ENCODE results near the gene IQSEC1.

Gene IQSEC1

GRCh38 chr3:13047296-13048165 lies 25.7 kb downstream of the IQSEC1 start:
- peak; percentile 83 for FAIRE-seq

GRCh38 chr3:13046569-13047274 lies 26.5 kb downstream of the IQSEC1 start:
- DNase-seq (ENCODE audit: insufficient read length, low spot score) = no peak
- TF ChIP-seq SPI1 (IDR thresholded peaks at IDR 0.05; ENCODE audit: low read depth, low read length) = no peak
- TF ChIP-seq POLR2A (IDR thresholded peaks at IDR 0.05; ENCODE audit: low read depth, low read length) = no peak
- no peak for TF ChIP-seq TAF1 (IDR thresholded peaks at IDR 0.05; ENCODE audit: low read depth, low read length)
- TF ChIP-seq POU2F2 (IDR thresholded peaks at IDR 0.05; ENCODE audit: low read depth, low read length) = no peak
- TF ChIP-seq POLR2AphosphoS5 (IDR thresholded peaks at IDR 0.05; ENCODE audit: low read depth, low read length) = no peak
- no peak for TF ChIP-seq PAX5 (IDR thresholded peaks at IDR 0.05; ENCODE audit: insufficient read depth, low read length, severe bottlenecking)
- no peak for FAIRE-seq

More at GRCh38 chr3:13047296-13048165, 25.7 kb downstream of the IQSEC1 start:
- TF ChIP-seq SPI1 (IDR thresholded peaks at IDR 0.05; ENCODE audit: low read depth, low read length) (no peak), POLR2AphosphoS5 (IDR thresholded peaks at IDR 0.05; ENCODE audit: low read depth, low read length) (no peak)
- DNase-seq (ENCODE audit: insufficient read length, low spot score) = peak; percentile 56

- DNase-seq (ENCODE audit: insufficient read length, low spot score) (peak; percentile 69), FAIRE-seq (peak; percentile 100)
- TF ChIP-seq POLR2AphosphoS5 (IDR thresholded peaks at IDR 0.05; ENCODE audit: low read depth, low read length) (no peak), POLR2A (IDR thresholded peaks at IDR 0.05; ENCODE audit: low read depth, low read length) (peak; percentile 59; the same call in 1 of the 2 replicates), POU2F2 (IDR thresholded peaks at IDR 0.05; ENCODE audit: low read depth, low read length) (peak; percentile 56)
Measured at GRCh38 chr3:13045904-13046568, 27.2 kb downstream of the IQSEC1 start.

- peak; percentile 54 for FAIRE-seq
- no peak for TF ChIP-seq PAX5 (IDR thresholded peaks at IDR 0.05; ENCODE audit: insufficient read depth, low read length, severe bottlenecking)
- TF ChIP-seq POU2F2 (IDR thresholded peaks at IDR 0.05; ENCODE audit: low read depth, low read length) = no peak; the same call in 1 of the 2 replicates
- TF ChIP-seq TAF1 (IDR thresholded peaks at IDR 0.05; ENCODE audit: low read depth, low read length) = no peak
- TF ChIP-seq POLR2AphosphoS5 (IDR thresholded peaks at IDR 0.05; ENCODE audit: low read depth, low read length) = no peak
- no peak for TF ChIP-seq SPI1 (IDR thresholded peaks at IDR 0.05; ENCODE audit: low read depth, low read length)
- no peak for TF ChIP-seq POLR2A (IDR thresholded peaks at IDR 0.05; ENCODE audit: low read depth, low read length)
- DNase-seq (ENCODE audit: insufficient read length, low spot score) = no peak
Measured at GRCh38 chr3:13045241-13045903, 27.9 kb downstream of the IQSEC1 start.

GRCh38 chr3:13044496-13045240 lies 28.6 kb downstream of the IQSEC1 start:
- DNase-seq (ENCODE audit: insufficient read length, low spot score) (no peak), FAIRE-seq (no peak)
- TF ChIP-seq POLR2A (IDR thresholded peaks at IDR 0.05; ENCODE audit: low read depth, low read length) (no peak), SPI1 (IDR thresholded peaks at IDR 0.05; ENCODE audit: low read depth, low read length) (no peak), PAX5 (IDR thresholded peaks at IDR 0.05; ENCODE audit: insufficient read depth, low read length, severe bottlenecking) (no peak), POU2F2 (IDR thresholded peaks at IDR 0.05; ENCODE audit: low read depth, low read length) (no peak), POLR2AphosphoS5 (IDR thresholded peaks at IDR 0.05; ENCODE audit: low read depth, low read length) (no peak), TAF1 (IDR thresholded peaks at IDR 0.05; ENCODE audit: low read depth, low read length) (no peak)

- TF ChIP-seq POLR2AphosphoS5 (IDR thresholded peaks at IDR 0.05; ENCODE audit: low read depth, low read length) (no peak), POLR2A (IDR thresholded peaks at IDR 0.05; ENCODE audit: low read depth, low read length) (no peak), POU2F2 (IDR thresholded peaks at IDR 0.05; ENCODE audit: low read depth, low read length) (no peak), SPI1 (IDR thresholded peaks at IDR 0.05; ENCODE audit: low read depth, low read length) (no peak), PAX5 (IDR thresholded peaks at IDR 0.05; ENCODE audit: insufficient read depth, low read length, severe bottlenecking) (no peak), TAF1 (IDR thresholded peaks at IDR 0.05; ENCODE audit: low read depth, low read length) (no peak)
- no peak for DNase-seq (ENCODE audit: insufficient read length, low spot score)
- no peak for FAIRE-seq
Measured at GRCh38 chr3:13043656-13044055, 29.6 kb downstream of the IQSEC1 start.

GRCh38 chr3:13042715-13043271 lies 30.4 kb downstream of the IQSEC1 start:
- FAIRE-seq = no peak
- DNase-seq (ENCODE audit: insufficient read length, low spot score) = no peak
- TF ChIP-seq TAF1 (IDR thresholded peaks at IDR 0.05; ENCODE audit: low read depth, low read length) (no peak), POLR2AphosphoS5 (IDR thresholded peaks at IDR 0.05; ENCODE audit: low read depth, low read length) (no peak), POLR2A (IDR thresholded peaks at IDR 0.05; ENCODE audit: low read depth, low read length) (no peak), SPI1 (IDR thresholded peaks at IDR 0.05; ENCODE audit: low read depth, low read length) (no peak), PAX5 (IDR thresholded peaks at IDR 0.05; ENCODE audit: insufficient read depth, low read length, severe bottlenecking) (no peak), POU2F2 (IDR thresholded peaks at IDR 0.05; ENCODE audit: low read depth, low read length) (no peak)

GRCh38 chr3:13042127-13042701 lies 31.0 kb downstream of the IQSEC1 start:
- TF ChIP-seq POLR2AphosphoS5 (IDR thresholded peaks at IDR 0.05; ENCODE audit: low read depth, low read length) (no peak), PAX5 (IDR thresholded peaks at IDR 0.05; ENCODE audit: insufficient read depth, low read length, severe bottlenecking) (no peak), TAF1 (IDR thresholded peaks at IDR 0.05; ENCODE audit: low read depth, low read length) (no peak), POLR2A (IDR thresholded peaks at IDR 0.05; ENCODE audit: low read depth, low read length) (no peak), POU2F2 (IDR thresholded peaks at IDR 0.05; ENCODE audit: low read depth, low read length) (no peak), SPI1 (IDR thresholded peaks at IDR 0.05; ENCODE audit: low read depth, low read length) (no peak)
- no peak for DNase-seq (ENCODE audit: insufficient read length, low spot score)
- no peak for FAIRE-seq
